ENCODE results near the gene ALX3. TPM values are rescaled to one million over a fixed set of nuclear protein-coding genes. Genes with fewer than 3 reads are reported as not detected.

ALX3 gene
- total RNA-seq, 4 donors from 2014 or later, result not detected

DNA sequence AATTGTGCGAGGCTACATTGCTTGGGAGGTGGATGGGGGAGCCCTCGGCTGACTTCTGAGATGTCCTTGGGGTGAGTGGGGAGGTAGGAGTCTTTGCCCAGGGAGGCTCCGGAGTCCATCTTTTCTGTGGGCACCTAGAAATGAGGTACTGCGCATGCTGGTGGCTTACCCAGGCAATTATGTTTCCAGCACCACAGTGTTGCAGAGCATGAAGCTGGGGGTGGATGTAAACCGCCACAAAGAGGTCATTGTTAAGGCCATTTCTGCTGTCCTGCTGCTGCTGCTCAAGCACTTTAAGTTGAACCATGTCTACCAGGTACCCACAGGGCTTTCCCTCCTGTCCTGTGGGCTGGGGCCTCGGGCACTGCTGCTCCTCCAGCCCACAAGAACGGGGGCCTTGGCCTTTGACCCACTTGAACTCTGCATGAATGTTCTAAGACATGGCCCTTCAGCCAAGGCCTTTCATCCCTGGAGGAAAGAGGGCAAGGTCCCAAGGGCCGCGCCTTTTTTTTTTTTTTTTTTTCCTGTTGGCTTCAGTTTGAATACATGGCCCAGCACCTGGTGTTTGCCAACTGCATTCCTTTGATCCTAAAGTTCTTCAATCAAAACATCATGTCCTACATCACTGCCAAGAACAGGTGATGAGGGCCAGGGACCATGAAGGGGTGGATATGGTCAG, 21.4 kb downstream of the ALX3 start:
- Histone ChIP-seq H3K27me3 (no peaks in the 10 kb centered on the region), H3K9me3 (no peaks in the 10 kb centered on the region), H3K36me3 (peaks cover 71 to 88% of the 10 kb centered on the region in 2 donors), H3K4me3 (replicated peaks in 1 of 3) (no peak overlapping the region), H3K4me1 (no peaks in the 10 kb centered on the region), H3K27ac (no peak overlapping the region)
- WGBS, 2 donors, result 91 to 96% methylated on average over 9 of the region's 9 CpGs
- intact Hi-C loops (cut with DNase I), result no loop called here
- TF ChIP-seq, protein P1, sequence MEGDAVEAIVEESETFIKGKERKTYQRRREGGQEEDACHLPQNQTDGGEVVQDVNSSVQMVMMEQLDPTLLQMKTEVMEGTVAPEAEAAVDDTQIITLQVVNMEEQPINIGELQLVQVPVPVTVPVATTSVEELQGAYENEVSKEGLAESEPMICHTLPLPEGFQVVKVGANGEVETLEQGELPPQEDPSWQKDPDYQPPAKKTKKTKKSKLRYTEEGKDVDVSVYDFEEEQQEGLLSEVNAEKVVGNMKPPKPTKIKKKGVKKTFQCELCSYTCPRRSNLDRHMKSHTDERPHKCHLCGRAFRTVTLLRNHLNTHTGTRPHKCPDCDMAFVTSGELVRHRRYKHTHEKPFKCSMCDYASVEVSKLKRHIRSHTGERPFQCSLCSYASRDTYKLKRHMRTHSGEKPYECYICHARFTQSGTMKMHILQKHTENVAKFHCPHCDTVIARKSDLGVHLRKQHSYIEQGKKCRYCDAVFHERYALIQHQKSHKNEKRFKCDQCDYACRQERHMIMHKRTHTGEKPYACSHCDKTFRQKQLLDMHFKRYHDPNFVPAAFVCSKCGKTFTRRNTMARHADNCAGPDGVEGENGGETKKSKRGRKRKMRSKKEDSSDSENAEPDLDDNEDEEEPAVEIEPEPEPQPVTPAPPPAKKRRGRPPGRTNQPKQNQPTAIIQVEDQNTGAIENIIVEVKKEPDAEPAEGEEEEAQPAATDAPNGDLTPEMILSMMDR (IDR thresholded peaks at IDR 0.05), result no peak
- TF ChIP-seq POLR2A (IDR thresholded peaks at IDR 0.05), result no peak
- no peak for DNase-seq

DNA sequence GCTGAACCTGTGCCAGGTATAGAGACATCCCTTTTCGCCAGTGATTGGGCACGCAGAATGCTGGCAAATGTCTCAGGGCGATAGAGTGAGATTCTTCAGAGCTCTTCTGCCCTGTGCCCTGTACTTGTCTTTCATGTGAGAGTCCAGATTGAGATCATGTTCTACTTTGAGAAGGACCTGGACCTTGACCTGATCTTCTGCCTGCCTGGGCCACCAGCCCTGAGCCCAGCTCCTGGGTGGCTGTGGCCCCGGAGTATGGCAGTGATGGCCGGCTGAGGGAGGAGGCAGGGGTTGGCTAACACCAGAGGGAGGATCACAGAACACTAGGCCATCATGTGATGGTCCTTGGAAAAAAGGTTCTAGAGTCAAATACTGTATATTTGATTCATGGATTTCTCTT, 22.2 kb downstream of the ALX3 start:
- no peak overlapping the region for H3K4me3 ChIP-seq (replicated peaks in 1 of 3)
- no peaks in the 10 kb centered on the region for H3K4me1 ChIP-seq
- H3K9me3 ChIP-seq, result no peaks in the 10 kb centered on the region
- 94 to 95% methylated on average over 5 of the region's 5 CpGs for WGBS, 2 donors
- TF ChIP-seq, protein P1 (IDR thresholded peaks at IDR 0.05), result no peak
- no peak for TF ChIP-seq POLR2A (IDR thresholded peaks at IDR 0.05)
- H3K27ac ChIP-seq, result no peak overlapping the region
- no peak for DNase-seq
- intact Hi-C loops (cut with DNase I), result no loop called here
- H3K36me3 ChIP-seq, result peaks cover 71 to 90% of the 10 kb centered on the region in 2 donors
- H3K27me3 ChIP-seq, result no peaks in the 10 kb centered on the region

DNA sequence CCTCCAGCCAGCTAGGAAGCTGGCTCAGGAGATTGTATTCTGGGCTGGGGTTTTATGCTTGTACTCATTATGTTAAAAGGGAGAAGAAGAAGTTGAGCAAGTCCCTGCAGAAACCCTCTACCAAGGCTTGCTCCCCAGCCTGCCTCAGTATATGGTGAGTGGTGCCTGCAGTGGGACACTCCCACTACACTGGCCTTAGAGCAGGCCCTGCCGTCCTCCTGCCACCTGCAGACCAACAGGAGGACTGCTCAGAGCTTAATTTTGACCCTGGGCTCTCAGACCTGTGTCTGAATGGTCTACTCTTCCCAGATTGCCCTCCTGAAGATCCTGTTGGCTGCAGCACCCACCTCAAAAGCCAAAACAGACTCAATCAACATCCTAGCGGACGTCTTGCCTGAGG, 23.0 kb downstream of the ALX3 start:
- H3K36me3 ChIP-seq, result peaks cover 73 to 88% of the 10 kb centered on the region in 2 donors
- intact Hi-C loops (cut with DNase I), result no loop called here
- no peak overlapping the region for H3K4me3 ChIP-seq (replicated peaks in 1 of 3)
- no peaks in the 10 kb centered on the region for H3K9me3 ChIP-seq
- WGBS, 2 donors, result 83 to 92% methylated on average over 2 to 3 of the region's 3 CpGs
- no peaks in the 10 kb centered on the region for H3K4me1 ChIP-seq
- no peaks in the 10 kb centered on the region for H3K27me3 ChIP-seq
- H3K27ac ChIP-seq, result no peak overlapping the region
- TF ChIP-seq POLR2A (IDR thresholded peaks at IDR 0.05), result no peak
- TF ChIP-seq, protein P1 (IDR thresholded peaks at IDR 0.05), result no peak
- DNase-seq, result no peak

DNA sequence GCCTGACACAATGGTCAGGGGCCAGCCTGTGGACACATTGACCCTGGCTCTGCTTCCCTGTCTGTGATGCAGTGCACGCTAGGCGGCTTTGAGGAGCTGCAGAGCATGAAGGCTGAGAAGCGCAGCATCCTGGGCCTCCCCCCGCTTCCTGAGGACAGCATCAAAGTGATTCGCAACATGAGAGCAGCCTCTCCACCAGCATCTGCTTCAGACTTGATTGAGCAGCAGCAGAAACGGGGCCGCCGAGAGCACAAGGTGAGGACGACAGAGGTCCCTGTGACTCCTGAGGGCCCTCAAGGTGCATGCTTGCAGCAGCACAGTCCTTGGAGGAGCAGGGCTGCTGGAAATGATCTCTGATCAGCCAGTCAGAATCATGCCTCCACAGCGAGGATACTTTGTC, 27.5 kb downstream of the ALX3 start:
- intact Hi-C loops (cut with DNase I), result no loop called here
- Histone ChIP-seq H3K4me1 (no peaks in the 10 kb centered on the region), H3K9me3 (no peaks in the 10 kb centered on the region), H3K36me3 (peaks cover 88 to 94% of the 10 kb centered on the region in 2 donors), H3K27me3 (no peaks in the 10 kb centered on the region), H3K27ac (no peak overlapping the region), H3K4me3 (replicated peaks in 1 of 3) (no peak overlapping the region)
- no peak for TF ChIP-seq POLR2A (IDR thresholded peaks at IDR 0.05)
- TF ChIP-seq, protein P1 (IDR thresholded peaks at IDR 0.05), result no peak
- 93 to 94% methylated on average over 4 to 10 of the region's 10 CpGs for WGBS, 2 donors
- DNase-seq, result no peak

DNA sequence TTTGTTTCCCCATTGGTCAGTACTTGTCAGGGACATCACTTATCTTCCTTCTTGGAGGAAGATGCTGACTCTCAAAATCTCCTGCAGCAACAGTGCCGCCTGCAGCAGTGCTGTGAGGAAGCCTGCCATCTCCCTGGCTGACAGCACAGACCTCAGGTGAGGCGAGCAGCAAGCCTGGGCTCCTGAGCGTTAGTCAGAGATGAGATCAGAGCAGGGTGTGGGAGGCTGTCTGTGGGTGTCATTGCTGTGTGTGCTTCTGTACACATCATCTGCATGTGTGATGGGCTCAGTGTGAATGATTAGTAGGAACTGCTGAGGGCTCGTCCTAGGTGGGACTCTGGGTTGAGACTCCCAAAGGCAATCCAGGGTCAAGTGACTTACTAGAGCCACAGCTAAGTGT, 29.9 kb downstream of the ALX3 start:
- no peak for DNase-seq

More for the DNA sequence above, 29.9 kb downstream of the ALX3 start:
- WGBS, 2 donors, result 91 to 95% methylated on average over 4 of the region's 4 CpGs
- Histone ChIP-seq H3K4me1 (peaks cover 5 to 9% of the 10 kb centered on the region in 2 donors), H3K27me3 (no peaks in the 10 kb centered on the region), H3K36me3 (peaks cover 66 to 73% of the 10 kb centered on the region in 2 donors), H3K27ac (no peak overlapping the region), H3K4me3 (replicated peaks in 1 of 3) (no peak overlapping the region), H3K9me3 (no peaks in the 10 kb centered on the region)
- TF ChIP-seq, protein P1 (IDR thresholded peaks at IDR 0.05), result no peak
- no peak for TF ChIP-seq POLR2A (IDR thresholded peaks at IDR 0.05)
- intact Hi-C loops (cut with DNase I), result no loop called here

Data from thyroid gland (tissue), 4 donors.